Measurements from ENCODE around the gene KLRD1.
"Not testable (repeated sequence)": the region's sequence is repeated elsewhere in the genome, so short reads cannot be mapped to it uniquely, and the experiment has no call there.

The KLRD1 gene

GRCh38 chr12:10369557-10370415 lies 62.1 kb downstream of the KLRD1 start:
- no peak for DNase-seq

- not testable (repeated sequence) for DNase-seq
Measured at GRCh38 chr12:10371893-10372535, 64.3 kb downstream of the KLRD1 start.

GRCh38 chr12:10372559-10372958 lies 64.9 kb downstream of the KLRD1 start:
- DNase-seq, result no peak

GRCh38 chr12:10374624-10375018 lies 67.0 kb downstream of the KLRD1 start:
- no peak for DNase-seq

GRCh38 chr12:10378737-10379136 lies 71.1 kb downstream of the KLRD1 start:
- not testable (repeated sequence) for DNase-seq
